GM19239 (cell line): ENCODE results near the gene ENTPD2.
A peak's percentile ranks its signal among the peaks of the same experiment; 100 is the strongest.
"Not testable (repeated sequence)": the region's sequence is repeated elsewhere in the genome, so short reads cannot be mapped to it uniquely, and the experiment has no call there.

Experiments used
- DNase-seq: peaks from one replicate; pipeline ENCODE4 v3.0.0; 2011; ENCODE audit warnings: low spot score; ENCODE audit not compliant: insufficient read length
- FAIRE-seq: peaks from 2 replicates; lab custom pipeline; 2011; peaks lifted over from hg19 to GRCh38; lab: Jason Lieb, UNC

ENTPD2 gene

GRCh38 chr9:137065336-137065967 lies 11.6 kb upstream of the ENTPD2 start:
- FAIRE-seq (no peak), DNase-seq (no peak)

GRCh38 chr9:137064880-137065164 lies 11.0 kb upstream of the ENTPD2 start:
- DNase-seq (no peak), FAIRE-seq (no peak)

- DNase-seq (no peak), FAIRE-seq (peak; percentile 84)
Observed at GRCh38 chr9:137064027-137064879, 10.4 kb upstream of the ENTPD2 start.

GRCh38 chr9:137063311-137064026 lies 9.6 kb upstream of the ENTPD2 start:
- FAIRE-seq (no peak), DNase-seq (no peak)

- FAIRE-seq, DNase-seq: not testable (repeated sequence)
Observed at GRCh38 chr9:137062798-137063197, 8.9 kb upstream of the ENTPD2 start.

GRCh38 chr9:137062384-137062783 lies 8.5 kb upstream of the ENTPD2 start:
- no peak for FAIRE-seq
- DNase-seq: no peak

- no peak for FAIRE-seq
- no peak for DNase-seq
Observed at GRCh38 chr9:137058521-137059234, 4.8 kb upstream of the ENTPD2 start.

GRCh38 chr9:137057545-137057944 lies 3.7 kb upstream of the ENTPD2 start:
- DNase-seq (no peak), FAIRE-seq (no peak)

GRCh38 chr9:137056739-137057415 lies 3.0 kb upstream of the ENTPD2 start:
- DNase-seq (no peak), FAIRE-seq (no peak)

- no peak for DNase-seq
- no peak for FAIRE-seq
Observed at GRCh38 chr9:137055385-137056364, 1.8 kb upstream of the ENTPD2 start.

GRCh38 chr9:137054932-137055384 lies 1.1 kb upstream of the ENTPD2 start:
- DNase-seq (no peak), FAIRE-seq (no peak)

GRCh38 chr9:137052998-137053943 lies 590 bp downstream of the ENTPD2 start:
- FAIRE-seq: no peak

GRCh38 chr9:137052293-137052692 lies 1.6 kb downstream of the ENTPD2 start:
- no peak for DNase-seq

More at GRCh38 chr9:137052998-137053943, 590 bp downstream of the ENTPD2 start:
- DNase-seq: no peak

GRCh38 chr9:137051145-137051724 lies 2.6 kb downstream of the ENTPD2 start:
- FAIRE-seq (no peak), DNase-seq (no peak)

More at GRCh38 chr9:137052293-137052692, 1.6 kb downstream of the ENTPD2 start:
- no peak for FAIRE-seq

- DNase-seq (no peak), FAIRE-seq (no peak)
Observed at GRCh38 chr9:137050570-137050969, 3.3 kb downstream of the ENTPD2 start.

GRCh38 chr9:137049544-137050449 lies 4.1 kb downstream of the ENTPD2 start:
- no peak for FAIRE-seq
- DNase-seq: no peak
